NCI-H2029 treated with DMSO at 0.1 percent for 48 hours (cell line): ENCODE measurements around the gene PAIP2.
"Not testable (repeated sequence)": the region's sequence is repeated elsewhere in the genome, so short reads cannot be mapped to it uniquely, and the experiment has no call there.

ENCODE experiments used
- DNase-seq: peaks from one replicate; lab custom pipeline; 2025; lab: John Stamatoyannopoulos, UW

PAIP2 gene

GRCh38 chr5:139378941-139379361, 37.3 kb downstream of the PAIP2 start:
- no peak for DNase-seq

- no peak for DNase-seq
Observed at GRCh38 chr5:139379626-139380449, 38.2 kb downstream of the PAIP2 start.

GRCh38 chr5:139381837-139382761, 40.4 kb downstream of the PAIP2 start:
- DNase-seq = no peak

- DNase-seq = no peak
Observed at GRCh38 chr5:139382807-139383206, 41.2 kb downstream of the PAIP2 start.

- no peak for DNase-seq
Observed at GRCh38 chr5:139383275-139383992, 41.8 kb downstream of the PAIP2 start, which contains the start of gene SLC23A1. TSS of gene SLC23A1 (minus strand) at chr5:139383297. CDS start at chr5:139383253, 44 bp downstream.

- no peak for DNase-seq
Observed at GRCh38 chr5:139383993-139384590, 42.4 kb downstream of the PAIP2 start.

GRCh38 chr5:139384591-139385051, 43.0 kb downstream of the PAIP2 start:
- no peak for DNase-seq

GRCh38 chr5:139385061-139386049, 43.7 kb downstream of the PAIP2 start:
- DNase-seq = peak; percentile 53

GRCh38 chr5:139386050-139386438, 44.4 kb downstream of the PAIP2 start:
- no peak for DNase-seq

GRCh38 chr5:139386956-139387355, 45.3 kb downstream of the PAIP2 start:
- not testable (repeated sequence) for DNase-seq

GRCh38 chr5:139387611-139388197, 46.0 kb downstream of the PAIP2 start:
- DNase-seq = no peak

- no peak for DNase-seq
Observed at GRCh38 chr5:139388198-139388821, 46.7 kb downstream of the PAIP2 start.

GRCh38 chr5:139389701-139390638, 48.3 kb downstream of the PAIP2 start, which contains the start of gene MZB1:
TSS of gene MZB1 (minus strand) at chr5:139389913. CDS start at chr5:139389856, 57 bp downstream.
- DNase-seq = no peak

- DNase-seq = no peak
Observed at GRCh38 chr5:139390639-139391569, 49.2 kb downstream of the PAIP2 start.

GRCh38 chr5:139391570-139392323, 50.1 kb downstream of the PAIP2 start:
- DNase-seq = no peak

GRCh38 chr5:139392324-139392677, 50.6 kb downstream of the PAIP2 start:
- DNase-seq = no peak
